Activated CD8-positive, alpha-beta memory T cell treated with anti-CD3 and anti-CD28 coated beads for 36 hours (primary cell): ENCODE data around the gene SCFD2. TPM values are rescaled to one million over a fixed set of nuclear protein-coding genes. Genes with fewer than 3 reads are reported as not detected.
"Not testable (repeated sequence)": the region's sequence is repeated elsewhere in the genome, so short reads cannot be mapped to it uniquely, and the experiment has no call there.

ENCODE experiments used
- CTCF ChIA-PET: fragments of 350-600 bp; sonication (Branson Sonifier 250); formaldehyde crosslinking; loops from one replicate; lab custom pipeline; 2021; ENCODE audit warnings: antibody characterized with exemption; lab: Charles Lee
- POLR2A ChIA-PET: fragments of 350-600 bp; sonication (Branson Sonifier 250); formaldehyde crosslinking; loops from one replicate; lab custom pipeline; 2021; ENCODE audit warnings: antibody characterized with exemption; lab: Charles Lee
- total RNA-seq, 2 experiments: library from RNA; stranded (reverse); gene quantifications; one replicate each; pipeline ENCODE4 v1.2.3, GENCODE V29; 2021

SCFD2 gene
- total RNA-seq, 2 experiments from 2014 or later, result 29.3 to 29.7 TPM

DNA sequence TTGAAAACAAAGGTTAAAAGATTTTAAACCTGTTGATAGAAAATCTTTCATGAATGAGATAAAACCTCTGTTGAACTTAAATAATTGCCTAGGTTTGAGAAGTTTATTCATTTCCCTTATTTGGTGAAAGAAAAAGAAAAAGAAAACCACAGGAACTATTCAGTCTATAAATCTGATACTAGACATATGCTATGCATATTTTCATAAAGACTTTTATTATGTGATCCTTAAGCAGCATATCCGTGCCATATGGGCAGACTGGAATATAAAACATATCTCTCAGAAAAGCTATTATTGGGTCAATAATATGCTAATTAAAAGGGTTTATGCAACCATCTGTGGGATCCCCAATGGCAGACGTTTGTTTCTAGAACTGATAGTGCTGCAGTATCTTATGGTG lies 325.0 kb downstream of the SCFD2 start:
- ChIA-PET POLR2A (no interaction called here), CTCF (no interaction called here)

GRCh38 chr4:53040459-53040815 lies 325.4 kb downstream of the SCFD2 start:
- CTCF ChIA-PET, result no interaction called here
- POLR2A ChIA-PET, result no interaction called here

- POLR2A ChIA-PET, result no interaction called here
Measured at GRCh38 chr4:53039741-53040458, 326.0 kb downstream of the SCFD2 start.

DNA sequence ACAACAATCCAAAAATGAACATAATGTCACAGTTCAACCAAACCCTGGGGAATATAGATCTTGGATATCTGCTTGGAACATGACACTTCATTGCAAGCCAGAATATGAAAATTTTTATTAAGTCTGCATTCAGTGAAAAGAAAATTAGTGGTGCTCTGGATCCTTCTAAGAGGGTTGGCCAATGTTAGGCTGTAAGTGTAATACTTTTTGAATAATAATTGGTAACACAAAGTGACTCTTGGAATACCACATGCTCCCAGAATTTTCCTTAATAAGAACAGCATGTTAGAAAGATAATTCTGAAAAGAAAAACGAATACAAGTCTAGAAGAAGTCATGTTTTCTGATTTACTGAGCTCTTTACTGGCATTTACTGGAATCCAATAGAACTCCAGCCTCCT lies 328.0 kb downstream of the SCFD2 start:
- CTCF ChIA-PET, result no interaction called here
- POLR2A ChIA-PET, result no interaction called here

More at GRCh38 chr4:53039741-53040458, 326.0 kb downstream of the SCFD2 start:
- CTCF ChIA-PET, result no interaction called here

GRCh38 chr4:53032908-53033307 lies 333.0 kb downstream of the SCFD2 start:
- CTCF ChIA-PET, POLR2A ChIA-PET: not testable (repeated sequence)

GRCh38 chr4:53026233-53026632 lies 339.6 kb downstream of the SCFD2 start:
- ChIA-PET POLR2A (no interaction called here), CTCF (no interaction called here)

DNA sequence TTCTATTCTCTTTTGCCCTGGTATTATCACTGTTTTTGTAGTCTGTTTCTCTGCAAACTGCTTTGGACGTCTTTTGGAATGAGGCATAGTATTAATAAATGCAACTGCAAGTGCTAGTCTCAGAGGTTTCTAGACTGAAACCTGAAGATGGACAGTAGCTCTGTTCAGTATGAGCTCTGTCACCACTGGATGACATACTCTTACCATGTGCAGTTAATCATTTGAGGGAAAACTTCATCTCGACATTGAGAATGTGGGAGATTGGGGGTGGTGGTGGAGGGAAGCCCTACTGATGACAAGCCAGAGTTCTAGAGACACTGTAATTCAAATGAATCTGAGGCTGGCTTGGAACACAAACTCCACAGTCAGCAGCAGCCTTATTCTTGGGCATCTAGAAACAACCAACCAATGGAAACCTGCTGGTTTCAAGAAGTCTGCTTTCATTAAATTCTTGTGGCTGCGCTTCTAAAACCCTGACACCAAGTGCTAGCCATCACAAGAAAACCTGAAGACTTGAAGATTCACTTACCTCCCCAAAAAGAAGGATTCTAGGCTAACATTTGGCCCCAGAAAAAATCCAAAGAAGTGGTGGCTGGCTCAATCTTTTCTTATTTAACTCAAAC lies 342.1 kb downstream of the SCFD2 start:
- CTCF ChIA-PET, result no interaction called here
- POLR2A ChIA-PET, result no interaction called here

DNA sequence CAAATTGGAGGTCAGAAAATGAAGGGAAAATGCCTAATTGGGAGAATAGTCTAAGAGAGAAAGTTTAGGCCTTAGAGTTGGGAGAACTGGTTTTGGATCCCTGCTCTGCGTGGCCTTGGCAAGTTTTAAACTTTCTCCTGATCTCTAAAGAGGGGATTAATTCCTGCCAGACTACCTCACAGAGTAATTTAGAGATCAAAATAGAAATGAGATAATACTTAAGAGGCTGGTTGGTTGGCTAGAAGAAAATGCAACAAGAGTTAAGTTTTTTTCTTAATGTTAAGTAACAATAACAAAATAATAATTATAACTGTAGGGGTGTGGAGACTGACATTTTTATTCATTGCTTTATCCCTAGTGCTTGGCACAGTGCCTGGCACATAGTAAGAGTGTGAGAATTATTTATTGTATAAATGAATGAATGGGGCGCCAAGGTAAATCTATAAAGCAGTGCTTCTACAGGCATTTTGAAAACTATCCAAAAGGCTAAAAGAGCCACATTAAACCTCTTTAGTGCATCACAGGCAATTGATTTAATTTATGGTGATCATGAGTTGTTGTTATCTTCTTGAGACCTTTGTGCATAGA lies 343.3 kb downstream of the SCFD2 start:
- CTCF ChIA-PET, result no interaction called here
- POLR2A ChIA-PET, result no interaction called here

DNA sequence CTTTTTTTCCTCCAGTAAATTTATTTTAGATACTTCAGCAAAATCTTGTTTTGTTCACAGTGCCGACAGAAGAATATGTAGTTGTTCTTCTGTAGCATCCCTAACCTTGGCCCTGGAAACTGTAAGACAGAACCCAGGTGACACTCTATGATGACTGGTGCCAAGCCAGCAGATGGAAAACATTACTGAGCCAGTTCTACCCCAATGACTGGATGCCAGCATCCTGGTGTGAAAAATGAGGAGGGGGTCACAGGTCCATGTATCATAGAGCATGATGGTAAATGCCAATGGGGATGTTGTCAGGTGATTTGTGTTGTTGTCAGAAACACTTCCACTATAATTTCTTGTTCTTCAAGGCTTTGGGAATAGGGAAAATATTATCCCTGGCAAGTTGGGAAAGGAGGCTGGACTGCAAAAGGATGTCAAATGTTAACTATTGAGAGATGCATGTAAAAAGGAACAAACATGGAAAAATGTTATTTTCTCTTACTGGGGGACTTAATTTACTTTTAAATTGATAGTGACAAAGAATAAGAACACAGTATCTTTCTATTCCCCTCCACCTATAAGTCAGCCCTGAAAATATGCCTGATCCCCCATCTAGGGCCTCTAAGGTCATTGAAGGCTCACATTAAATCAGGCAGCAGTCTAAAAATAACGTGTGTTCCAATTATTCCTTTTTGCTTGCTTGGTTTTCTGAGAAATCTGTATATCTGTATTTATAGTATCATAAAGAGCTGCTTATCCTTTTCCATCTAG lies 343.9 kb downstream of the SCFD2 start:
- CTCF ChIA-PET, result no interaction called here
- POLR2A ChIA-PET, result no interaction called here

DNA sequence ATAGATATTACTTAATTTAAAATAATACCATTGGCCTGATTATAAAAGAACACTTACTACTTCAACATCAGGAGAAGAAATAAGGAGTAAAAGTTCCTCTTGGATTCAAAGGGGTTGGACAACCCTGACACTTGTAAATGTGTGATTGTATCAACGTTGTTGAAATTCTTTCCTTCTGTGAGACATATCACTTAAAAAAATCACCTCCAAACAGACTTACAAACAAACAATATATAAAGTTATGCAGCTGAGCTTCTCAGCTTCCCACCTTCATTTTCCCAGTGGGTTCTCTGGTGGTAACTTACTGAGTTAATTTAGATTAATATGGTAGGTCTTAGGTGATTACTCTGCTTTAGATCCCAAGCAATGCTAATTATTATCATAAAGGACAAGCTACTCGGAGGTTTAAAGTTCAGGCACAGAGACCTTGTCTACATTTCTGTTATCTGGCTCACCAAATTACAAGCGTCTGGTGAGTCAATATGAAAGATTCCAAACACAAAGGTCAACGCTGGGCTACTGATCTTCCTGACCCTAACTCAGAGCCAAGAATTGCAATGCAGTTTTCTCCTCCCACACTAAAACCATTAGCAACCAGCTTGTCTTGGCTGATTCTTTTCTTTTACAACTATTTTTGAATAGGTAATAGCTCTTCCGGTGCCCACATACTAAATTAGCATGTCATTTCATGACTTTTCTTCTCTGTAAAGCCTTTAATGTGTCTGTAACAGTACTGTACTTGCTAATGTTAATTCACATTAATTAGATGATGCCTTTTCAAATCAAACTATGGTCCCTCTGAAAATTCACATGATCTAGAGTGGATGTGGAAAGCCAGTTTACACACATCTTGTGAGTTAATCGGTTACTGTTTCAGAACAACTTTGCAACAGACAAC lies 346.1 kb downstream of the SCFD2 start:
- ChIA-PET POLR2A (no interaction called here), CTCF (no interaction called here)

DNA sequence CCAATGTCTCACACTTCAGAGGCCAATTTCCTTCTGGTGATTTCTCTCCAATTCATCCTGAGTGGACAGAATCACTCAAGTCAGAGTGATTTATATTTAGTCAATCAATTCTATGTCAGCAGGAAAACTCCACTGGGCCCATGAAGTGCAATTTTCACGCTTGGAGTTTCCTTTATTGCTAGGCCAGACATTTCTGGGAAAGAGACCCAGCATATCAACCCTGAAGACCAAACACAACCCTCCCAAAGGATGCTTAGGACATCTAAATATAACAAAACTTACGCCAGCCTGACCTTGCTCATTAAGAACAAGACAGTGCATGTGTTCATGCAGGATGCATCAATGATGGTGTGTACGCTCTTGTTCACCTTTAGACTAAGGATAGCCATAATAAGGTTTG lies 347.4 kb downstream of the SCFD2 start:
- ChIA-PET CTCF (no interaction called here), POLR2A (no interaction called here)

DNA sequence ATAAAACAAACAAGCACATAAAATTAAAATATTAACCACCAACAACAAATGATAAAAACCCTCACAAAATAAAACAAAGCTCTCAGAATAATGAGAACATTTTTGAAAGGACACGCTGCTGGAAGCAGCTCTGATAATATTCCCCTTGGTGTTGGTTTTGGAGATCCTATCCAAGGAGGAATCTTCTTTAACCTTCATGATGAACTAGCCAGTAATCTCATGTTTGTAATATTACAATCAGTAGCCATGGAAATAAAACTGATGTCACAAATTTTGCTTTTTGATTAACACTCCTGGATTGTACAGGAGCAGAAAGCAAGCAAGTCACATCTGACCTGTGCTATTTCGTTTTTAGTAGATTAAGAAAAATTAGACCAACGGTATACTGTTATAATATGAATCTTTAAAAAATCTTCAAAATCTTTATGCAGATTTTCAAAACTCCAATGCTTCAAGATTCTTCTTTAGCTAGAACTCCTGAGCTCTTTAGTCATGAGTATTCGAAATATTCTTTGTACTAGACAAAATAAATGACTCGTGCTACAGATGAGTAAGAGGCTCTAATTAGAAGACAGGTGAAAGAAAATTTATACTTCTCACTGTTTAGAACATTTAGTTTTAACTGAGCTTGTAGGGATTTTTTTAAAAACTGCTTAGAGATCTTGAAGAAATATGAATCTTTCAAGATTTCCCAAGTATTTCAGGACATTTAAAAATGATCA lies 349.6 kb downstream of the SCFD2 start:
- ChIA-PET CTCF (interaction anchor here (0.8 kb wide), 1 partner anchor 1217 kb away, joined by 3 read pairs; no protein-coding TSS in a partner anchor), POLR2A (no interaction called here)

GRCh38 chr4:53015681-53016080 lies 350.2 kb downstream of the SCFD2 start:
- ChIA-PET POLR2A (no interaction called here), CTCF (interaction anchor here (0.8 kb wide), 1 partner anchor 1218 kb away, joined by 3 read pairs; no protein-coding TSS in a partner anchor)

- POLR2A ChIA-PET, result no interaction called here
Measured at GRCh38 chr4:53014881-53015280, 351.0 kb downstream of the SCFD2 start.

DNA sequence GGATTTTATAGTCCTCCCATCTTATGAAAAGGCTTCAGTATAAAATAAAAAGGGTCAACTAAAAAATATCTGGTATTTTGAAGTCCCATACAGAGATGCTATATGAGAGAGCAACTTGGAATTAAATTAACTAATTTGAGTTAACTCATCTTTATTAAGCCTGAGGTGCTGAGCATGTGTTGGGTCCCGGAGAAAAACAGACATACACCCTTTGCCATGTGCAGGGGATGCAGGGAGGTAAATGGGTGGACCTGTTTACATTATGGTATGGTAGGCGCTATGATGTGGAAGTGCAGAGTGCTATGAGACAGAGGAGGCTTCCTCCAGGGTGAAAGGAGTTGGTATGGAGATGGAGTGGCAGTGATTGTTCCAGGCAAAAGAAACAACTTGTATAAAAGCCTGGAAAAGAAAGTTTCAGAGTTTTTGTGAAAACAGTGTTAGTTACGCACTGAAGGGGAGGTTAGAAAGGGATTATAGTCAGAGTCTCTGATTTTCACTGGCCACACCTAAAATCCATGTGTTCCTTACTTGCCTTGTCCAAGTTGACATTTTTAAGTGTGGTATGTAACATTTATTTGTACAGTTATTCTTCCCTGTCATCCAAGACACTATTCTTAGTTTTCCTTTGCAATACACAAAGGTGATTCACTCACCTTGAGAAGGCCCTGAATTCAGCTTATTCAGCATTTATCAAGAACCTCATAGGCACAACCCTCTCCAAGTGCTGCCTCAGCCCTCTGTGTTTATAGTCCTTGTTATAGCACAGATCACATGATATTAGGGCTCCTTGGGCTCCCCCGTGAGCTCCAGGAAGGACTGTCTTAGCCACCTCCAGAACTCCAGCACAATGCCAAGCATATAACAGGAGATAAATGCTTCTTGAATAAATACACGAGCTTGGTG lies 351.7 kb downstream of the SCFD2 start:
- CTCF ChIA-PET, result interaction anchor here (0.6 kb wide), 1 partner anchor 544 kb away, joined by 4 read pairs; no protein-coding TSS in a partner anchor
- POLR2A ChIA-PET, result no interaction called here

More at GRCh38 chr4:53014881-53015280, 351.0 kb downstream of the SCFD2 start:
- CTCF ChIA-PET, result interaction anchor here (0.6 kb wide), 1 partner anchor 545 kb away, joined by 4 read pairs; no protein-coding TSS in a partner anchor

DNA sequence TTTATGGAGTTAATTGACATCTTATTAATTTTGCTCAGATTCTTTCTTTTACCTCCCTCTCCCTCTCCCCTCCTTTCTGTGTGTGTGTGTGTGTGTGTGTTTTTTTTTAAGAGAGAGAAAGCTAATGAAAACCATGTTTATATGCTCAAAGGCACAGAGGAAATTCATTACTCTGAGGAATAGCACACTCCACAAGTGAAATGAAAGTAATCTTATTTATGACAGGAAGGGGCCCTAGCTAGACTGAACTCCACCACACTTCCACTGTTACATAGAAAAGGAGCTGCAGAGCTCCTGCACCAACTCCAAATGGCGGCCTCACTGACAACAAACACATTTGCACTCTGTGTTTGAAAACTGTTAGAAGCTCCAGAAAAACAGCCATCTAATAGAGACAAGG lies 353.1 kb downstream of the SCFD2 start:
- ChIA-PET CTCF (no interaction called here), POLR2A (no interaction called here)

DNA sequence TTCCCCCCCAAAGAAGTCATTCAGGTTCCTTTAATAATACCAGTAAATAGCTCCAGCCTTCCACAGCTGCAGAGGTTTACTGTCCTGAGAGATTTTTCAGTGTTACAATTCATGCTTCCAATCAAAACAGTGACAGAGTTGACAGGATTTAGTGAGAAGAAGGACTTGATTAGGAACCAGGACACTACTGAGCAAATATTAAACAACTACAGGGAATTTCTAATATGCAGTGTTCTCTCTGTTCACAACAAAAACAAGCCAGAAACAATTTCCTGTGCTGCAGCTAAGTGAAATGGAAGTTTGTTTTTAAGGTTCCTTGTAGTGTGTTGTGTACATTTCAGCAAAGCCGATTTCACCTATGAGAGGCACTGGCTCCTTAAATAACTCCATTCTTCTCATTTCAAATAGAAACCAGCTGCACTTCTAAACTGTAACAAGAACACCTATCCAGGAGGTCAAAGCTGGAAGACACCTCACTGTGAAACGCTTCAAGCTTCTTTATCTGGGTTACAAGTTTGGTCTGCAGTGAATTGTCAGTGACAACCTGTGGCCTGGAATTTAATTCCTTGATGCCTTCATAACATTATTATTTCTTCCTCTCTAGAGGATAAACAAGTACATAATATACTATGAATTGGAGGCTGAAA lies 354.5 kb downstream of the SCFD2 start:
- ChIA-PET POLR2A (interaction anchor here (0.6 kb wide), 1 partner anchor 635 kb away, joined by 3 read pairs; no protein-coding TSS in a partner anchor), CTCF (no interaction called here)
